Measurements from ENCODE around the gene DLG2. TPM values are rescaled to one million over a fixed set of nuclear protein-coding genes. Genes with fewer than 3 reads are reported as not detected.

The DLG2 gene
- total and polyA plus RNA-seq, 9 of the 15 experiments (the other 6 are each of a cell fraction or from before 2014, with no cell fraction given), result 0.52 to 1.6 (median 0.95) TPM

DNA sequence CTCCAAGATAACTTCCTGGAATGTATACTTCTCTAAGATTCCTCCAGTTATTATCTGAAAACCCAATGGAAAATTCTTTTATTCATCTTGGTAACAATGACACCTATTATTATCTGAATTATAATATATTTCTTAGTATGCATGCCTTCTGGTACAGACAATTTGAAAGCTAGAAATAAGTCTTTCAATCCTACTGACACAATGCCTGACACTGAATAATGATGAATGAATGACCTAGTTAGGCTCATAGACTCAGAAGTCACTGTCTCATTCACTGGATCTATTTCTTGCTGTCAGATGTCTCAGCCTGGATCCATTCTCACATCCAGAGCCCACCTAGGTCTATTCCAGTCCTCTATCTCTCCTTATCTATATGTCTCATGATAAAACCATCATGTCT lies 1214.3 kb downstream of the DLG2 start (continued):
- TF ChIP-seq BRF2 (IDR thresholded peaks at IDR 0.05; ENCODE audit: borderline replicate concordance, insufficient read depth, insufficient read length) (no peak), ZFP30 (CRISPR knock-in tag; IDR thresholded peaks at IDR 0.05; ENCODE audit: borderline replicate concordance) (no peak), KDM5B (IDR thresholded peaks at IDR 0.05; ENCODE audit: insufficient replicate concordance, low read depth, low read length) (no peak), POLR2AphosphoS5 (IDR thresholded peaks at IDR 0.05; ENCODE audit: control insufficient read depth, insufficient read depth, low read depth, low read length) (no peak)
- TF ChIP-seq, protein P1, sequence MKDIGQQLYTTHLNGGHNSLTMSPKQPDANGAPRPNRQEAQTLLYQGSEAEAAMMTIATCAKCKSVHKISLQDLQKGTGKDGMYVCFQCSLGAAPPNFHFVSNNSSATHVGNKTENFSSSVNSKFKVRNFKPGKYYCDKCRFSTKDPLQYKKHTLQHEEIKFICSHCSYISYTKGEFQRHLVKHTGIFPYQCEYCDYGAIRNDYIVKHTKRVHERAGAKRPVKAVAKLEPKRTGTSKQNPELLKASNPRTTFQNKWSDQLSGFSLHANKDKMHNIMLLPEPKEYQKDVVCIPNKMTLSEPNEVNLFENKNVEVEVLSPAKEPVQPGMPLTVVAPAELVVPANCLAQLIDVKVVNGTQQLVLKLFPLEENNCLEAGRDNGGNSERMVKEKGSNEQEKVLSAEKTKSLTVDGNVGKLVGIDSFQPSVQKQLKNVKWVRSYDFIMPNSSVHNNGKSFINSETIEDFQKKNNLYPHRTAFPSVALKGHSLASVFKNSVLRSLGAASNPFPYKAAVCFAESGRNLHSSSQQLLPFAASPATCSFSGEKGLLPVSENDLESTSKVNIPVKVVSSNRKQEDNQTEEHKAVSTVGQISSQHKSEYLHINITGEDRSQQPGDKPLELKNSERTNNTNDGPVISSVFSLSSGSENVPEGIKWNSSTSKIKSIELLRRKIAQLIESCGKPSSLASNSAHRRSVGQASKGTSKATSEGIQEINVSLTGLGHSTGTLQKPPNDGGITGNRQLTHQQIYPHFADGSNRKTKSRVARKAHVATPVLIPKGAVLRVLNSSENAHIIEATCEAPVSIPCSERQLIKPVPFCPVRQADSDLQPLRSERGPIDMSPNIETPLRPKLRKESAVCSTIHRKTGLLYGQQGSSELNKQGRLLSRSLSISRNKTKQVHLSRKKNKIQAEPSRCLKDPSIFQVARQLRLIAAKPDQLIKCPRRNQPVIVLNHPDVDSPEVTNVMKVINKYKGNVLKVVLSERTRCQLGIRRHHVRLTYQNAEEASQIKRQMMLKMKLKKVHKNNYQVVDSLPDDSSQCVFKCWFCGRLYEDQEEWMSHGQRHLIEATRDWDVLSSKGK (CRISPR knock-in tag; IDR thresholded peaks at IDR 0.05), result no peak

- ChIA-PET POLR2A (no interaction called here), CTCF (ENCODE audit: low intra/inter-chr PET ratio) (no interaction called here)
- H3K4me2 ChIP-seq (ENCODE audit: insufficient read depth, low read length), result no peak overlapping the region
- H3K36me3 ChIP-seq (ENCODE audit: control insufficient read depth, insufficient read depth, low read length), result no peaks in the 10 kb centered on the region
- H3K4me3 ChIP-seq, result no peak overlapping the region
- DNase-seq (ENCODE audit: extremely low read depth in 1 of 4, low spot score in 3 of 4) (no peak), ATAC-seq (no peak), FAIRE-seq (no peak)
- no peaks in the 10 kb centered on the region for H3K9me1 ChIP-seq (ENCODE audit: control insufficient read depth, insufficient read depth, low read length)
- no peaks in the 10 kb centered on the region for H4K20me1 ChIP-seq (replicated peaks; ENCODE audit: control insufficient read depth, insufficient read depth, low read length)
- no peaks in the 10 kb centered on the region for H3K27me3 ChIP-seq (ENCODE audit: control insufficient read depth in 2 of 2, insufficient read depth in 2 of 2, low read length in 2 of 2)
- H3K9ac ChIP-seq (ENCODE audit: insufficient read depth in 1 of 2, low read depth in 2 of 2, low read length in 2 of 2), result no peak overlapping the region
- intact Hi-C loops (cut with micrococcal nuclease), result no loop called here
- WGBS (ENCODE audit: insufficient coverage, low coverage, missing lambda C conversion rate), result 0% methylated on average over 3 of the region's 3 CpGs
- in situ Hi-C loops (cut with MboI), result no loop called here
- no peaks in the 10 kb centered on the region for H3K79me2 ChIP-seq (ENCODE audit: control insufficient read depth, insufficient read depth, low read length)
- H3K9me3 ChIP-seq (replicated peaks; ENCODE audit: control insufficient read depth, insufficient read depth, low read depth, low read length), result no peaks in the 10 kb centered on the region
- BruUV-seq (replicated peaks), result no TSS peak
- no peak overlapping the region for H2AFZ ChIP-seq (ENCODE audit: low read depth, low read length)
- H3K27ac ChIP-seq (ENCODE audit: extremely low read depth, low read depth, low read length), result no peak overlapping the region
- no peaks in the 10 kb centered on the region for H3K4me1 ChIP-seq (replicated peaks in 1 of 2; ENCODE audit: control insufficient read depth in 2 of 2, insufficient read depth in 2 of 2, low read length in 2 of 2)
- TF ChIP-seq RFX1 (IDR thresholded peaks at IDR 0.05) (no peak), ZBTB33 (CRISPR knock-in tag; IDR thresholded peaks at IDR 0.05) (no peak), NR2C1 (IDR thresholded peaks at IDR 0.05) (no peak), NR2C1 (tag; IDR thresholded peaks at IDR 0.05) (no peak), NCOA1 (IDR thresholded peaks at IDR 0.05; ENCODE audit: low read depth) (no peak), CREB3 (tag; conservative IDR thresholded peaks at IDR 0.05; ENCODE audit: low read depth) (no peak), MTA1 (IDR thresholded peaks at IDR 0.05; ENCODE audit: borderline replicate concordance) (no peak), SRSF1 (IDR thresholded peaks at IDR 0.05; ENCODE audit: low read depth, low read length) (no peak), BRD4 (IDR thresholded peaks at IDR 0.05) (no peak), SLC30A9 (CRISPR knock-in tag; IDR thresholded peaks at IDR 0.05) (no peak)
Measured at GRCh38 chr11:84408946-84409411, 1218.2 kb downstream of the DLG2 start.

Data from K562 (cell line).